Epithelial cell of proximal tubule (primary cell): ENCODE data around the gene MVB12B. TPM values are rescaled to one million over a fixed set of nuclear protein-coding genes. Genes with fewer than 3 reads are reported as not detected.

Experiments used
- DNase-seq: peaks from one replicate; pipeline ENCODE4 v3.0.0-alpha.2; 2011; ENCODE audit warnings: low read depth
- H3K4me3 ChIP-seq: 2 replicates; pipeline ENCODE4 v1.5.1; 2011; ENCODE audit warnings: low read depth, mild to moderate bottlenecking, low read length
- CTCF ChIP-seq: conservative IDR thresholded peaks from 2 replicates; pipeline ENCODE4 v1.5.1; 2012; ENCODE audit warnings: low read depth, mild to moderate bottlenecking, low read length
- total RNA-seq: library from RNA; depleted of rRNA; stranded (reverse); fragments of >200 nt; gene quantifications from 2 replicates; pipeline ENCODE4 v1.2.3, GENCODE V29; 2015

Gene MVB12B
- total RNA-seq, 1 donor from 2014 or later, result 6.1 TPM

- TF ChIP-seq CTCF, result no peak
- no peak overlapping the region for H3K4me3 ChIP-seq
- no peak for DNase-seq
These were observed 76.8 kb downstream of the MVB12B start for GRCh38 chr9:126403397-126403796.

GRCh38 chr9:126404459-126404858, 77.8 kb downstream of the MVB12B start:
- DNase-seq, result no peak
- TF ChIP-seq CTCF, result no peak
- no peak overlapping the region for H3K4me3 ChIP-seq

GRCh38 chr9:126406075-126406667, 79.5 kb downstream of the MVB12B start:
- DNase-seq, result no peak
- no peak for TF ChIP-seq CTCF
- no peak overlapping the region for H3K4me3 ChIP-seq

GRCh38 chr9:126407114-126407870, 80.7 kb downstream of the MVB12B start:
- no peak for TF ChIP-seq CTCF
- DNase-seq, result no peak
- no peak overlapping the region for H3K4me3 ChIP-seq

GRCh38 chr9:126408004-126408403, 81.4 kb downstream of the MVB12B start:
- H3K4me3 ChIP-seq, result no peak overlapping the region
- no peak for TF ChIP-seq CTCF
- DNase-seq, result no peak

- TF ChIP-seq CTCF, result no peak
- DNase-seq, result no peak
These were observed 83.6 kb downstream of the MVB12B start for GRCh38 chr9:126410229-126410628.

More at GRCh38 chr9:126410229-126410628, 83.6 kb downstream of the MVB12B start:
- no peak overlapping the region for H3K4me3 ChIP-seq
